Pancreas (tissue), 10 donors: ENCODE data around the gene TOR1B. TPM values are rescaled to one million over a fixed set of nuclear protein-coding genes. Genes with fewer than 3 reads are reported as not detected.
"Not testable (repeated sequence)": the region's sequence is repeated elsewhere in the genome, so short reads cannot be mapped to it uniquely, and the experiment has no call there.

ENCODE experiments used
- ATAC-seq, 4 donors: fragments of 200-7000 bp; cut with Tn5 transposase; one replicate each; pipeline versions ENCODE4 v1.8.0 to v1.9.1; 2020; ENCODE audit warnings: mild to moderate bottlenecking in 4 of 4, moderate library complexity in 4 of 4
- DNase-seq, 6 donors: peaks; one replicate each; pipeline ENCODE4 v3.0.0-alpha.2; 2020
- FAIRE-seq: peaks from 2 replicates; lab custom pipeline; 2012; peaks lifted over from hg19 to GRCh38; lab: Jason Lieb, UNC
- H3K27ac ChIP-seq, 4 donors: fragments of 200-600 bp; sonication (generic); 1 replicate in 3 of 4; 2 replicates in 1 of 4; pipeline versions ENCODE4 v1.5.0 to v1.8.0; 2020
- H3K27me3 ChIP-seq, 4 donors: fragments of 200-600 bp; one replicate each; pipeline ENCODE4 v1.8.0; 2021
- H3K36me3 ChIP-seq, 3 donors: fragments of 200-600 bp; sonication (generic) in 1 of 3; one replicate each; pipeline versions ENCODE4 v1.5.0 to v1.8.0; 2020 to 2021
- H3K4me1 ChIP-seq, 3 donors: fragments of 200-600 bp; one replicate each; pipeline ENCODE4 v1.8.0; 2021
- H3K4me3 ChIP-seq, 4 donors: fragments of 200-600 bp; sonication (generic) in 2 of 4; one replicate each; pipeline versions ENCODE4 v1.5.0 to v1.8.0; 2020 to 2021
- H3K9me3 ChIP-seq, 4 donors: fragments of 200-600 bp; one replicate each; pipeline ENCODE4 v1.8.0; 2021
- WGBS, 2 donors: extraction: QIAGEN DNeasy Blood & Tissue Kit; methylation state at CpG; one replicate each; pipeline ENCODE4 v1.1.7; 2013; 5-methylcytosine and 5-hydroxymethylcytosine counted together
- intact Hi-C, 3 donors: fragments of 100-400 bp; cut with DNase I; formaldehyde crosslinking; loops; one replicate each; pipeline versions ENCODE4 v1.11.1 to v1.14.2; 2022
- polyA plus RNA-seq, 2 donors: library from polyadenylated mRNA; stranded (reverse); fragments of 200-250 nt; gene quantifications; one replicate each; pipeline ENCODE4 v1.2.3, GENCODE V29; 2013
- total RNA-seq, 6 donors: library from RNA; stranded (reverse); fragmentation: NEBNext Ultra II Directional in 4 of 6; extraction: Animal tissue kit (Norgen Biotek cat#: 25700) in 4 of 6; gene quantifications; one replicate each; pipeline versions ENCODE4 v1.2.1 to v1.2.4, GENCODE V29; 2021 to 2023
- TF ChIP-seq, protein P1 (sequence below), 4 donors: fragments of 200-600 bp; sonication (generic) in 3 of 4; IDR thresholded peaks; one replicate each; pipeline versions ENCODE4 v1.5.0 to v1.8.0; 2021; ENCODE audit warnings: antibody characterized with exemption in 4 of 4
- donor health status: healthy with polysubstance abuse.
- donor health status: DM: no; HTN: no; CAD: no; lungs with moderate emphysema.
- donor health status: DM: no; HTN: no; CAD: no.
- donor health status: control.
- donor health status: control.
- donor health status: Bipolar disorder and iron deficiency.
- donor health status: DM: yes; HTN: yes; CAD: no.
- donor health status: DM: no; HTN: no; CAD: no.
- donor health status: DM: no; HTN: no; CAD: no.
- donor health status: DM: yes; HTN: yes; CAD: no.

The TOR1B gene
- total and polyA plus RNA-seq, 8 donors, result 6.1 to 17.3 (median 11.2) TPM

DNA sequence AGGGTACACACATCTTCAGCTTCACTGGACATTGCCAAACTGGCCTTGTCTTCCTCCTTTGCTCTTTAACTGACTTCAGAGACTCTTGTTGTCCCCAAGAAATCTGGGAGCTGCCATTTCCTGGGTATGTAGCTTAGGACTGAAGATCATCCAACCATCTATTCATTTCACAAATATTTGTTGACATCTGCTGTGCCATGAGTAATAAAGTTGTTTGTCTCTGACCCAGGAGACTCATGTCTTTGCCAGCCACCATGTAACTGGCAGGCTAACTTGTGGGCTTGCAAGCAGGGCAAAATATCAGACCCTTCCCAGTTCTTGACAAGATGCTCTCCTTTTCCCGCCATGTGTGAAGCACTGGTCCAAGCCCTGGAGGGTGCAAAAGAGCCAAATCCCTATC, 17.1 kb upstream of the TOR1B start:
- no peaks in the 10 kb centered on the region for H3K4me1 ChIP-seq
- no peak overlapping the region for H3K4me3 ChIP-seq
- ATAC-seq (no peak), FAIRE-seq (no peak), DNase-seq (no peak)
- intact Hi-C loops, result loop anchor here in 2 of 3 donors (2.0 to 10.0 kb wide), 3 partner anchors 51 to 654 kb away; no protein-coding TSS in a partner anchor
- no peak overlapping the region for H3K27ac ChIP-seq
- TF ChIP-seq, protein P1, sequence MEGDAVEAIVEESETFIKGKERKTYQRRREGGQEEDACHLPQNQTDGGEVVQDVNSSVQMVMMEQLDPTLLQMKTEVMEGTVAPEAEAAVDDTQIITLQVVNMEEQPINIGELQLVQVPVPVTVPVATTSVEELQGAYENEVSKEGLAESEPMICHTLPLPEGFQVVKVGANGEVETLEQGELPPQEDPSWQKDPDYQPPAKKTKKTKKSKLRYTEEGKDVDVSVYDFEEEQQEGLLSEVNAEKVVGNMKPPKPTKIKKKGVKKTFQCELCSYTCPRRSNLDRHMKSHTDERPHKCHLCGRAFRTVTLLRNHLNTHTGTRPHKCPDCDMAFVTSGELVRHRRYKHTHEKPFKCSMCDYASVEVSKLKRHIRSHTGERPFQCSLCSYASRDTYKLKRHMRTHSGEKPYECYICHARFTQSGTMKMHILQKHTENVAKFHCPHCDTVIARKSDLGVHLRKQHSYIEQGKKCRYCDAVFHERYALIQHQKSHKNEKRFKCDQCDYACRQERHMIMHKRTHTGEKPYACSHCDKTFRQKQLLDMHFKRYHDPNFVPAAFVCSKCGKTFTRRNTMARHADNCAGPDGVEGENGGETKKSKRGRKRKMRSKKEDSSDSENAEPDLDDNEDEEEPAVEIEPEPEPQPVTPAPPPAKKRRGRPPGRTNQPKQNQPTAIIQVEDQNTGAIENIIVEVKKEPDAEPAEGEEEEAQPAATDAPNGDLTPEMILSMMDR (IDR thresholded peaks at IDR 0.05), result no peak
- 70 to 86% methylated on average over 1 of the region's 1 CpG for WGBS, 2 donors
- no peaks in the 10 kb centered on the region for H3K36me3 ChIP-seq
- no peaks in the 10 kb centered on the region for H3K27me3 ChIP-seq
- H3K9me3 ChIP-seq, result no peaks in the 10 kb centered on the region

DNA sequence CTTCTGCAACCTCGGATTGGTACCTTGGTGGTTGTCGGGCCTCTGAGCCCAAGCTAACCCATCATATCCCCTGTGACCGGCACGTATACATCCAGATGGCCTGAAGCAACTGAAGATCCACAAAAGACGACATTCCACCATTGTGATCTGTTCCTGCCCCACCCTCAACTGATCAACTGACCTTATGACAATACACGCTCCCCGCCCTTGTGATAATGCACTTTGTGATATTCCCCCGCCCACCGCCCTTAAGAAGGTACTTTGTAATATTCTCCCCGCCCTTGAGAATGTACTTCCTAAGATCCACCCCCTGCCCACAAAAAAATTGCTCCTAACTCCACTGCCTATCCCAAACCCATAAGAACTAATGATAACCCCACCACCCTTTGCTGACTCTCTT, 16.5 kb upstream of the TOR1B start:
- no peak overlapping the region for H3K27ac ChIP-seq

DNA sequence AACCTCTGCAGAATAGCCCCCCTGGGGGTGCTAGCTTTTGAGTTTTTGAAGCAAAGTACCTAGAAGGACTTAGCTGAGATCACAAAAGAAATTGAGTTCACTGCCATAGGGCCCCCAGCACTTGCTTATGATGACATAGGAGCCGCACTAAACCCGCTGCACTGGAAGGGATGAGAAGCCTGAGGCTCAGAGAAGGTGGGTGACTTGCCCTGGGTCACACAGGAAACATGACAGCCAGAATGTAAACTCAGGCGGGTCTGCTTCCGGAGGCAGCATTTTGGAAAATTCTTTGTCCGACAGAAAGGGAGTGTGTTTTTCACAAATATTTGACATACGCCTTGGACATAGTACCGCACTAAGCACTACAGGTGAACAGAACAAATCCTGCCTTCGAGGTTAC, 8.4 kb upstream of the TOR1B start:
- TF ChIP-seq, protein P1 (IDR thresholded peaks at IDR 0.05), result no peak
- ATAC-seq (no peak), FAIRE-seq (no peak), DNase-seq (no peak)
- WGBS, 2 donors, result 67 to 76% methylated on average over 8 of the region's 8 CpGs
- Histone ChIP-seq H3K4me1 (no peaks in the 10 kb centered on the region), H3K9me3 (no peaks in the 10 kb centered on the region), H3K27ac (no peak overlapping the region), H3K36me3 (no peaks in the 10 kb centered on the region), H3K4me3 (no peak overlapping the region), H3K27me3 (no peaks in the 10 kb centered on the region)
- intact Hi-C loops, result loop anchor here in 2 of 3 donors (5.0 to 10.0 kb wide), 2 partner anchors 152 to 670 kb away; partner anchors contain the start of gene ASB6 (in 1 of the 2)

More for the DNA sequence above, 16.5 kb upstream of the TOR1B start:
- TF ChIP-seq, protein P1 (IDR thresholded peaks at IDR 0.05), result no peak
- no peaks in the 10 kb centered on the region for H3K9me3 ChIP-seq
- no peaks in the 10 kb centered on the region for H3K4me1 ChIP-seq
- H3K36me3 ChIP-seq, result no peaks in the 10 kb centered on the region
- no peak for ATAC-seq
- FAIRE-seq, result no peak
- intact Hi-C loops, result loop anchor here in 2 of 3 donors (5.0 to 10.0 kb wide), 2 partner anchors 52 to 654 kb away; no protein-coding TSS in a partner anchor
- 70 to 80% methylated on average over 10 of the region's 10 CpGs for WGBS, 2 donors
- H3K27me3 ChIP-seq, result no peaks in the 10 kb centered on the region
- no peak for DNase-seq
- H3K4me3 ChIP-seq, result no peak overlapping the region

DNA sequence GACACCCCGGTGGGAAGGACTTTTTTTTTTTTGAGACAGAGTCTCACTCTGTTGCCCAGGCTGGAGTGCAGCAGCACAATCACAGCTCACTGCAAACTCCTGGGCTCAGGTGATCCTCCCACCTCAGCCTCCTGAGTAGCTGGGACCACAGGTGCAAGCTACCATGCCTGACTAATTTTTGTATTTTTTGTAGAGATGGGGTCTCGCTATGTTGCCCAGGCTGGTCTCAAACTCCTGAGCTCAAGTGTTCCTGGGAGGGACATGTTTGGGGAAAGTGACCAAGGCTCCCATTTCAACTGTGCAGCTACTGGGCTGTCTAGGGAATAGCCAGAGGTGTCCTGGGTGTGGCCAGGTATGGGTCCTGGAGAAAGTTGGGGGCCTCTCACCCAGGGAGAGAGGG, 7.0 kb upstream of the TOR1B start:
- not testable (repeated sequence) for DNase-seq, H3K4me3 ChIP-seq, H3K27ac ChIP-seq, ATAC-seq, H3K27me3 ChIP-seq, H3K4me1 ChIP-seq, H3K36me3 ChIP-seq, H3K9me3 ChIP-seq, FAIRE-seq
- intact Hi-C loops, result loop anchor here in 1 of 3 donors (10.0 kb wide), 1 partner anchor 671 kb away; no protein-coding TSS in a partner anchor
- WGBS, 2 donors, result 58 to 60% methylated on average over 2 of the region's 2 CpGs

DNA sequence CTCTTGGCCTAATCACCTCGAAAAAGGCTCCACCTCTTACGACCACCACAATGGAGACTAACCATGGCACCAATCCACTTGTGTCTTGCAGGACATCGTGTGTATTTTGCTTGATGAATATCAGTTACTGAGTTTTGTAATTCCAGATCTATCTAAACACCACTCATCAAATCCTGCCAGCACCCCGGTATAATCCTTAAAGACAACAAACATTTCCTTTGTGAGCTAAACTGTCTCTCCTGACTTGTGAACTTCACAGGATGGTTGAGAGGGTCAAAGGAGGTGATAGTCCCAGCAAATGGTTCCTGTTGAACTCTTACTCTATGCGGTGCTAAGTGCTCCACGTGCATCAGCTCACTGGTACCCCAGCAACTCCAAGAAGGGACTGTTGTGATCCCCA, 4.0 kb upstream of the TOR1B start:
- no peaks in the 10 kb centered on the region for H3K9me3 ChIP-seq
- H3K27me3 ChIP-seq, result no peaks in the 10 kb centered on the region
- H3K36me3 ChIP-seq, result no peaks in the 10 kb centered on the region
- no peak overlapping the region for H3K4me3 ChIP-seq
- peaks cover 0 to 2% (median 0%) of the 10 kb centered on the region in 3 donors for H3K4me1 ChIP-seq
- 32 to 42% methylated on average over 6 of the region's 6 CpGs for WGBS, 2 donors
- DNase-seq (no peak), FAIRE-seq (no peak), ATAC-seq (no peak)
- TF ChIP-seq, protein P1 (IDR thresholded peaks at IDR 0.05), result no peak
- H3K27ac ChIP-seq, result no peak overlapping the region
- intact Hi-C loops, result loop anchor here in 1 of 3 donors (10.0 kb wide), 1 partner anchor 674 kb away; no protein-coding TSS in a partner anchor
